Endodermal cell (in vitro differentiated cells): Measurements from ENCODE around the gene KCNQ1. TPM values are rescaled to one million over a fixed set of nuclear protein-coding genes. Genes with fewer than 3 reads are reported as not detected.
A peak's percentile ranks its signal among the peaks of the same experiment; 100 is the strongest.

ENCODE experiments used
- DNase-seq: peaks from one replicate; pipeline ENCODE4 v3.0.0-alpha.2; 2017
- H3K27ac ChIP-seq: 2 replicates; pipeline ENCODE4 v1.5.1; 2013; ENCODE audit warnings: mild to moderate bottlenecking, low read depth, low read length, moderate library complexity
- H3K27me3 ChIP-seq: 2 replicates; pipeline ENCODE4 v1.6.1; 2013; ENCODE audit warnings: mild to moderate bottlenecking, low read length, moderate library complexity; ENCODE audit not compliant: insufficient read depth, control insufficient read depth, poor library complexity, severe bottlenecking
- H3K36me3 ChIP-seq: 2 replicates; pipeline ENCODE4 v1.7.0; 2013; ENCODE audit warnings: mild to moderate bottlenecking, low read length, moderate library complexity; ENCODE audit not compliant: control insufficient read depth, insufficient read depth
- H3K4me1 ChIP-seq: one replicate; pipeline ENCODE4 v1.7.0; 2013; ENCODE audit warnings: low read length; ENCODE audit not compliant: control insufficient read depth, insufficient read depth
- H3K4me3 ChIP-seq: 2 replicates; pipeline ENCODE4 v1.5.1; 2013; ENCODE audit warnings: mild to moderate bottlenecking, low read length, moderate library complexity
- H3K9ac ChIP-seq: 2 replicates; pipeline ENCODE4 v1.6.1; 2013; ENCODE audit warnings: mild to moderate bottlenecking, low read length, moderate library complexity; ENCODE audit not compliant: poor library complexity, severe bottlenecking; ENCODE audit errors: extremely low read depth
- H3K9me3 ChIP-seq: 2 replicates; pipeline ENCODE4 v1.6.1; 2013; ENCODE audit warnings: mild to moderate bottlenecking, low read length, moderate library complexity; ENCODE audit not compliant: control insufficient read depth
- H3K27ac Mint-ChIP-seq: 2 replicates; pipeline ENCODE4 v1.8.0; 2020; ENCODE audit warnings: mixed read lengths
- H3K27me3 Mint-ChIP-seq: 2 replicates; pipeline ENCODE4 v1.8.0; 2021; ENCODE audit warnings: mild to moderate bottlenecking, mixed read lengths; ENCODE audit not compliant: insufficient read depth
- H3K36me3 Mint-ChIP-seq: 2 replicates; pipeline ENCODE4 v1.8.0; 2020; ENCODE audit warnings: low read depth, mixed read lengths
- H3K4me1 Mint-ChIP-seq: 2 replicates; pipeline ENCODE4 v1.8.0; 2020; ENCODE audit warnings: mixed read lengths
- H3K4me3 Mint-ChIP-seq: 2 replicates; pipeline ENCODE4 v1.8.0; 2020; ENCODE audit warnings: mild to moderate bottlenecking, moderate library complexity, mixed read lengths
- H3K9me3 Mint-ChIP-seq: 2 replicates; pipeline ENCODE4 v1.8.0; 2020; ENCODE audit warnings: mild to moderate bottlenecking, mixed read lengths
- WGBS, 2 experiments: methylation state at CpG; one replicate each; pipeline versions ENCODE4 v1.1.5 to v1.1.7; 2013; ENCODE audit warnings: missing lambda C conversion rate in 2 of 2, mixed read lengths in 1 of 2; ENCODE audit not compliant: insufficient coverage in 1 of 2, insufficient read length in 1 of 2; 5-methylcytosine and 5-hydroxymethylcytosine counted together
- total RNA-seq, 2 donors: library from RNA; stranded (reverse); fragmentation: NEBNext Ultra II Directional in 1 of 2; extraction: Animal tissue kit (Norgen Biotek cat#: 25700) in 1 of 2; gene quantifications; 2 replicates in 1 of 2; 3 replicates in 1 of 2; pipeline ENCODE4 v1.2.1, GENCODE V29; 2021
- TF ChIP-seq, protein P1 (sequence below): fragments of 200-600 bp; sonication (generic); conservative IDR thresholded peaks from 2 replicates; pipeline ENCODE4 v1.5.0; 2021; ENCODE audit warnings: antibody characterized with exemption, mild to moderate bottlenecking

KCNQ1 gene
- total RNA-seq, 2 donors from 2014 or later, result 1.8 to 3.5 TPM

DNA sequence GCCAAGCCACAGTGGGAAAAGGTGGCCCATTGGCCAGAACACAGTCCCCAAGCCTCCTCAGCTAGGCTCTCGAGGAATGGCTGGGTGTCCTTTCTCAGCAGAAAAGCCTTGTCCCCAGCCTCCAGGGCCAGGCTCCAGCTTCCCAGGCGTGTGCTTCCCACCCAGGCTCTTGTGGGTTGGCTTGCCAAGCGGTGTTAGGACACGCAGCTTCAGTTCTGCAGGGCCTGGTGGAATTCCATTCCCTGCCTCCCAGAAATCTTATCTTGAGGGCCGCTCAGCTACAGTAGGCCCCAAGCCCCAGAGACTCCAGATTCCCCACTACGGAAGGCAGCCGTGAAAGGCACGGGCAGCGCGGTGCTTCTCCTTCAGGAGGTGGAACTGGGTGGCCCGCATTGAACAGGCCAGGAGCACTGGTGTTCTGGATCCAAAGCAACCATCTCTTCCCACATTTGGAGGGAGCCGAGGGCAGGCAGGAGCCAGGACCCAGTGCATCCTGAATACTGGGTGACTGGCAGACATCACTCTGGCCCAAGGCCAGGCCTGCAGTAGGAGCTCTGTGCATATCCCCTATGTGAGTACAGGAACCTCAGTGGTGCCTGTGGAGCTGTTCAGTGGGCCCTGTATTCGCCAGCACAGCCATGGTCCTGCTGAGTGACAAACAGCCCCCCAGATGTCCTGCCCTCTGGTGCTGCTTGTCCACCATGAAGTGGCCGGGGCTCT is 271.7 kb downstream of the KCNQ1 start:
- H3K4me1 Mint-ChIP-seq, result peaks cover 34% of the 10 kb centered on the region
- no peaks in the 10 kb centered on the region for H3K9me3 Mint-ChIP-seq
- Histone ChIP-seq H3K27me3 (peaks cover 4% of the 10 kb centered on the region), H3K4me3 (no peak overlapping the region), H3K27ac (no peak overlapping the region), H3K4me1 (peaks cover 26% of the 10 kb centered on the region), H3K9ac (no peak overlapping the region), H3K9me3 (no peaks in the 10 kb centered on the region), H3K36me3 (no peaks in the 10 kb centered on the region)
- TF ChIP-seq, protein P1, sequence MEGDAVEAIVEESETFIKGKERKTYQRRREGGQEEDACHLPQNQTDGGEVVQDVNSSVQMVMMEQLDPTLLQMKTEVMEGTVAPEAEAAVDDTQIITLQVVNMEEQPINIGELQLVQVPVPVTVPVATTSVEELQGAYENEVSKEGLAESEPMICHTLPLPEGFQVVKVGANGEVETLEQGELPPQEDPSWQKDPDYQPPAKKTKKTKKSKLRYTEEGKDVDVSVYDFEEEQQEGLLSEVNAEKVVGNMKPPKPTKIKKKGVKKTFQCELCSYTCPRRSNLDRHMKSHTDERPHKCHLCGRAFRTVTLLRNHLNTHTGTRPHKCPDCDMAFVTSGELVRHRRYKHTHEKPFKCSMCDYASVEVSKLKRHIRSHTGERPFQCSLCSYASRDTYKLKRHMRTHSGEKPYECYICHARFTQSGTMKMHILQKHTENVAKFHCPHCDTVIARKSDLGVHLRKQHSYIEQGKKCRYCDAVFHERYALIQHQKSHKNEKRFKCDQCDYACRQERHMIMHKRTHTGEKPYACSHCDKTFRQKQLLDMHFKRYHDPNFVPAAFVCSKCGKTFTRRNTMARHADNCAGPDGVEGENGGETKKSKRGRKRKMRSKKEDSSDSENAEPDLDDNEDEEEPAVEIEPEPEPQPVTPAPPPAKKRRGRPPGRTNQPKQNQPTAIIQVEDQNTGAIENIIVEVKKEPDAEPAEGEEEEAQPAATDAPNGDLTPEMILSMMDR, result no peak
- H3K27ac Mint-ChIP-seq, result no peak overlapping the region
- H3K36me3 Mint-ChIP-seq, result no peaks in the 10 kb centered on the region
- H3K4me3 Mint-ChIP-seq, result no peak overlapping the region
- H3K27me3 Mint-ChIP-seq, result peaks cover 70% of the 10 kb centered on the region
- 97 to 100% methylated on average over 4 to 14 of the region's 14 CpGs for WGBS, 2 experiments
- no peak for DNase-seq

- H3K27me3 ChIP-seq, result peaks cover 4% of the 10 kb centered on the region
- H3K27me3 Mint-ChIP-seq, result peaks cover 67% of the 10 kb centered on the region
- no peak overlapping the region for H3K27ac Mint-ChIP-seq
Measured at GRCh38 chr11:2717561-2718325, 272.9 kb downstream of the KCNQ1 start.

GRCh38 chr11:2718817-2719438 is 274.1 kb downstream of the KCNQ1 start:
- 45 to 61% methylated on average over 5 to 9 of the region's 11 CpGs for WGBS, 2 experiments
- TF ChIP-seq, protein P1, result no peak
- H3K9ac ChIP-seq, result no peak overlapping the region
- no peak overlapping the region for H3K27ac ChIP-seq
- Mint-ChIP-seq H3K4me3 (peak overlapping the region; percentile 12), H3K4me1 (peaks cover 43% of the 10 kb centered on the region), H3K36me3 (no peaks in the 10 kb centered on the region), H3K27ac (no peak overlapping the region), H3K9me3 (no peaks in the 10 kb centered on the region), H3K27me3 (peaks cover 66% of the 10 kb centered on the region)
- H3K4me3 ChIP-seq, result no peak overlapping the region
- H3K4me1 ChIP-seq, result peaks cover 26% of the 10 kb centered on the region
- H3K36me3 ChIP-seq, result no peaks in the 10 kb centered on the region
- DNase-seq, result peak; percentile 74
- peaks cover 4% of the 10 kb centered on the region for H3K27me3 ChIP-seq
- H3K9me3 ChIP-seq, result no peaks in the 10 kb centered on the region

More at GRCh38 chr11:2717561-2718325, 272.9 kb downstream of the KCNQ1 start:
- Histone ChIP-seq H3K27ac (no peak overlapping the region), H3K4me1 (peaks cover 26% of the 10 kb centered on the region), H3K36me3 (no peaks in the 10 kb centered on the region), H3K9me3 (no peaks in the 10 kb centered on the region), H3K9ac (no peak overlapping the region), H3K4me3 (no peak overlapping the region)
- WGBS, 2 experiments, result 94 to 97% methylated on average over 8 to 22 of the region's 22 CpGs
- TF ChIP-seq, protein P1, result no peak
- H3K36me3 Mint-ChIP-seq, result no peaks in the 10 kb centered on the region
- no peak for DNase-seq
- H3K4me1 Mint-ChIP-seq, result peaks cover 42% of the 10 kb centered on the region
- no peak overlapping the region for H3K4me3 Mint-ChIP-seq
- no peaks in the 10 kb centered on the region for H3K9me3 Mint-ChIP-seq
